HG03354 (cell line): ENCODE results near the gene UBE2QL1.

Source experiments
- ATAC-seq: cut with Tn5 transposase; IDR thresholded peaks from one replicate; pipeline ENCODE4 v1.9.1; 2021; ENCODE audit warnings: mild to moderate bottlenecking; ENCODE audit not compliant: unreplicated experiment, poor library complexity, severe bottlenecking

UBE2QL1 gene

DNA sequence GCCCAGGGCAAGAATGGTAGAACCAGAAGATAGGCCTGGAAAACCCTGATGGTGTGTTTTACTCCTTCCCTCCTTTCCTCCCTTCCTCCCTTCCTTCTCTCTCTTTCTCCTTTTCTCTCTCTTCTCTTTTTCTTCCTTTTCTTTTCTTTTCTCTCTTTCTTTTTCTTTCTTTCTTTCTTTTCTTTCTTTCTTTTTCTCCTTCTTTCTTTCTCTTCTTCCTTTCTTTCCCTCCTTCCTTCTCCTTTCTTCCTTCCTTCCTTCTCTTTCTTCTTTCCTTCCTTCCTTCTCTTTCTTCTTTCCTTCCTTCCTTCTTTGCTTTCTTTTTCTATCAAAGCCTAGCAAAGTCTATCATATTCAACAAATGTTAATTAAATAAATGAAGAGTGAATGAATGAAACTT lies 24.0 kb upstream of the UBE2QL1 start:
- no peak for ATAC-seq

DNA sequence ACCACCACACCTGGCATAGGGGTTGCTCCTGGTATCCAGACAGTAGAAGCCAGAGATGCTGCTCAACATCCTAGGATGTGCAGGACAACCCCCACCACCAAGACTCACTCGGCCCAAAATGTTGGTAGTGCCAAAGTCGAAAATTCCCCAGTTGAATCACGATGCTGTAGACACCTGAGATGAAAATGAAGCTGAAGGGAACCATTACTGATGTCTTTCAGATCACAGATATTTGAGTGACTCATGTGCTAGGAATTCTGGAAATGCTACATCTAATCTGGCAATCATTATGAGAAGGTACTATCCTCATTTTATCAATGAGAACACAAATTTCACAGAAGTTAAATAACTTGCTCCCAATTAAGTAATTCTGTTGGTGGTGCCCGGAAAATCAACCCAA lies 21.0 kb upstream of the UBE2QL1 start:
- ATAC-seq, result no peak

GRCh38 chr5:6430418-6431028 lies 18.1 kb upstream of the UBE2QL1 start:
- ATAC-seq, result no peak

DNA sequence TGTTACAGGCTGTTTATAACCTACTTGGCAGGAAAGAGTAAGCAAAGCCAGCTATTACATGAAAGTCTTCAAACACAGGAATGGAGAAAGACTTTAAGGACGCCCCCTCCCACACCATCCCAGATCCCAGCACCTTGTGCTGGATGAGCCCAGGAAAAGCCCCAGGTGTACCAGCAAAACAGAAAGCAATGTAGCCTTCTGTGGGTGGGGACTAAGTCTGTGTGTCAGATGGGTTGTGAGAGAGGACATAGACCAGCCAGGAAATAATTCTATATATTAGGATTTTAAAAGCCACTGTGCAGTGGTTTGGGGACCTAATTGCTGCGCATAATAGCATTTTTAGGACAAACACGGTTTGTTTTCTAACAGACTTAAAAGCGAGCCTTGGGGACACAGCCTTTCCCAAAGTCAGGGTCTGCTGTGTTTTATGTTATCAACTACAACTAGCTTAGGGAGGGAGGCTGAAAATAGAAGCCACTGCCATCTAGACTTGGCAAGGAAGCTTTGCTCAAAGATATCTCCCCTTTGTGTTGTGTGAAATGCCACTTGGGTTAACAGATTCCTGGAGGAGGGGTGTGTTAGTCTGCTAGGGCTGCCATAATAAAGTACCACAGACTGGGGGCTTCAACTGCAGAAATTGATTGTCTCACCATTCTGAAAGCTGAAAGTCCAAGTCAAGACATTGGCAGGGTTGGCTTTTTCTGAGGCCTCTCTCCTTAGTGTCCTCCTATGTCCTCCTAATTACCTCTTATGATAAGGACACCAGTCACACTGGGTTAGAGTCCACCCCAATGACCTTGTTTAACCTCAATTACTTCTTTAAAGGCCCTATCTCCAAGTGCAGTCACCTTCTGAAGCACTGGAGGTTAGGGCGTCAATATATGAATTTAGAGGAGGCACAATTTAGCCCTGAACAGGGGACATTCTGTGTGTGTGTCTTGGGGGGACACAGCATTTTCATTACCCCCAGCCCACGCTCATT lies 17.2 kb upstream of the UBE2QL1 start:
- no peak for ATAC-seq

- ATAC-seq, result no peak
Measured at GRCh38 chr5:6432206-6432605, 16.5 kb upstream of the UBE2QL1 start.

- no peak for ATAC-seq
Measured at GRCh38 chr5:6434731-6435130, 13.9 kb upstream of the UBE2QL1 start.

DNA sequence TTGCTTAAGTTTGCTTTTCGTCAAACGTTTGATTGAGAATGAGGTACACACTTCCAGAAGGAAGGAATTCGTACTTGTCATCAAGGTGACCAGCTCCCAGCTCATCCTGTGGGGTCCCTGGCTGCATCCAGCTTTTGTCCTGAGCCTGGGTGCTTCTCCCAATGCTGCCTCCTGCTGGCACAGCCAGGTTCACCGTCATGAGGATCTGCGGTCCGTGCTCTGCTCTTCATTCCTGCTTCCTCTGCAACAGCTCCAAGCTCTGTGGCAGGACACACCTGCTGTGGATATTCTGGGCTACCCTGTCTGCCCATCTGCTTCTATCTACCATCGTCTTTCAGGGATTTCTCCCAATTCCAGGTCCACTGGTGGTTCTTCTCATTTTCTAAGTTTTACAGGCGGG lies 13.3 kb upstream of the UBE2QL1 start:
- no peak for ATAC-seq

DNA sequence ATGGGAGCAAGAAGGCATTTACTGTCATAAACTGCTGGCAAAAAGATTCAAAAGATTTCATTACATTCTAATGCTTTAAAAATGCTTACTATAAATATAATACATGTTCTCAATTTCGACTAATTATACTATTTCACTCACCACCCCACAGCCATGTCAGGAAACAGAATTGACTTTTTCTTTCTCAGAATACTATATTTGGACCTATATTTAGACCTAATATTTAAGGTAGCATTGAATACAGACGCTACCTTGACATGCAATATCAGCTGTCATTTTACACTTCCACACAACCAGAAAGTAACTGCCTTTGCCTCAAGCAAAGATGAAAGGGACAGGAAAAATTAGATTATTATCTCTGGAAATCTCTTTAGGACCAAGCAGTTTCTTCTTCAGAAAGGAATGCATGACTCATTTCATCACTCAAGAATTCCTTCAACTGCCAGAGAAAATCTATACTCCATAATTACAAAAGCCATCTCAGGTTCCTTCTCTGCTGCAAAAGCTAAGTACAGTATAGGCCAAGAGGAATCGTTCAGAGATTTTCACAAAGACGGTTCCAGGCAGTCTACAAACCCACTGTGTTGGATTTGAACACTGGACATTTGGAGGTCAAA lies 11.8 kb upstream of the UBE2QL1 start:
- ATAC-seq, result no peak

DNA sequence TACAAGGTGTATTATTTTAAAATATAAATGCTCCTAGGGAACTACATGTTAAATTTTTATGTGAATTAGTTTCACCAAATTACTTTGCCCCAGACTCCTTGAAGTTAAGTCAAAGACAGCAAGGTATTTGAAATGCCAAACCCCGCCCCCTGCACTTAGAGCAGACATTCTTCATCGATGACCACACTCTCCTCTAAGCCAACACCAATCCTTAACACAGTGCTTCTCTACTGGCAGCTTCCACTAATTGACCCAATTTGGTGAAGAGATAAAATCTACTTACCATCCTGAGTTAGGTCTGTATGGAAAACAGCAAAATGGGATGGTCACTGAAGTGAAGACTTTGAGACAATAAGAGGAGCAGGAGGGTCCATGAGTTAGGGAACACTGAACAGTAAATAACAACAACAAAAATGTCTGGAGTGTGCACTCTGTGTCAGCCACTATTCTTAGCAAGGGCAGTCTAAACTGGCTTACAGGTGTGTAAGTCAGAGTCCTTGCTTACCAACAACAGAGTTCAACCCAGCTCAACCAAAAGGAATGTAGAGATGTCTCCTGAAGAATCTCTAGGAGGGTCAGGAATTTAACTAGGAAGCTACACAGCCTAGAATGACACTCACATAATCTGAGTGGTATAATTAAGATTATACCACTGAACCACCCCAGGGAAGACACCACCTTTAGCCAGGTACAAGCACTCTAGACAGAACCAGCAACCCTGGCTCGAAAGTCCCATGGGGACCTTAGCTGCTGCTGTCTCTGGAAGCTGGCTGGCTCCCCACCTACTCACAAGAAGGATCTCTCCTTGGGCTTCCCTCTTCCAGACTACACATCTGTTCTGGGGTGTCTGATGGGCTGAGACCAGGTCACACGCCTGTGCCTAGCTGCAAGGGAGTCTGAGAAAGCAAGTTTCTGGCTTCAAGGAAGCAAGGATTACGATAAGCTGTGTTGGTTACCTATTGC lies 8.8 kb upstream of the UBE2QL1 start:
- no peak for ATAC-seq

DNA sequence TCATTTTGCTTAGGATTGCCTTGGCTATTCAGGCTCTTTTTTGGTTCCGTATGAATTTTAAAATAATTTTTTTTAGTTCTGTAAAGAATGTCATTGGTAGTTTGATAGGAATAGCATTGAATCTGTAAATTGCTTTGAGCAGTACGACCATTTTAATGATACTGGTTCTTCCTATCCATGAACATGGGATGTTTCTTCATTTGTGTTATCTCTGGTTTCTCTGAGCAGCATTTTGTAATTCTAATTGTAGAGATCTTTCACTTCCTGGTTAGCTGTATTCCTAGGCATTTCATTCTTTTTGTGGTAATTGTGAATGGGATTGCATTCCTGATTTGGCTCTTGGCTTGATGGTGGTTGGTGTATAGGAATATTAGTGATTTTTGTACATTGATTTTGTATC lies 6.3 kb upstream of the UBE2QL1 start:
- no peak for ATAC-seq

DNA sequence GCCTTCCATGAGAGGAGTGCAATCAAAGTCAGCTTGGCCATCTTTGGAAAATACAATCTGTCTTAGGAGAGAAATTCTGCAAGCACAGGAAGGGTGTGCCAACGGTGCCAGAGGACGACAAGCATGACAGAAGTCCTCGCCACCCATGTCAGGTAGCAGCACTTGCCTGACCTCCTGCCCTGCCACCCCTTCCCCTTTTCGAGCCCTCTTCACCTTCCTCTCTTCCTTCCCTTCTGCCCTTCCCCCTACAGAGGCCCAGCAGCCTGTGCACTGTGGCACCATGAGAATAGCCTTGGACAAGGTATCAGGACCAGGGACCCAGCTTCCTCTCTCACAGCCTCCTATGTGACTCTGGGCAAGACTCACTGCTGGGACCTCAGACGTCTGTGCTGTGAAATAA lies 5.3 kb upstream of the UBE2QL1 start:
- ATAC-seq, result no peak

DNA sequence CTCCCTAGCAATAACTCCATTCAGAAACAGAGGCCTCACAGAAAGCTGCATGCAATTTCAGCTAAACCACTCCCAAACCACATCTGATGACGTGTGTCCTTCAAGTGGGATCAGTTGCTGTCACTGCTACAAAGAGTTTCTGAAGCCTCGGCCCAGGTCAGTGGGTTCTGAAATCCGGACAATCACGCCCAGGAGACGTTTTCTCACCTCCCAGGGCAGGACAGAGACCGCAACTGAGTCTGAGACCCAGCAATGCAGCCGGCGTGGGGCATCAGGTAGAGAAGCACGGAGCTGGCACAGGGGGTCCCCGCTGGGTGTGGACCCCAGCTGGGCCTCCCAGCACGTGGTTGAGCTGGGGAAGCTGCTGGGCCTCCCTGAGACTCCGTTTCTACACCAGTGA lies 2.6 kb upstream of the UBE2QL1 start:
- no peak for ATAC-seq

- no peak for ATAC-seq
Measured at GRCh38 chr5:6446626-6447309, 1.9 kb upstream of the UBE2QL1 start.

DNA sequence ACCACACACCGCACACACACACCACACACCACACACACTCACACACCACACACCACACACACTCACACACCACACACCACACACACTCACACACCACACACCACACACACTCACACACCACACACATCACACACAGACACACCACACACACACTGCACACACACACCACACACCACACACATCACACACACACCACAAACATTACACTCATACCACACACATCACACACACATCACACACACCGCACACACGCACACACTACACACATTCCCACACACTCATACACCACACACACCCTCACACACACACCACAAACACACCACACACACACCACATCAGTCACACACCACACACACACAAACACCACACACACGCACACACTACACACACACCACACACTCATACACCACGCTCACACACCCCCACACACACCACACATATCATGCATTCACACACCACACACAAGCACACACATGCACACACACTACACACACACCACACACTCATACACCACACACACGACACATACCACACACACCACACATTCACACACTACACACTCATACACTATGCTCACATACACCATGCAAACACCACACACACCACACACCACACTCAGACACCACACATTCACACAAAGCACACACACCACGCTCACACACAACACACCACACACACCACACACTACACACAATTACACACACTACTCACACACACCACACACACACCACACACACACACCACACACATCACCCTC lies 1.1 kb upstream of the UBE2QL1 start:
- no peak for ATAC-seq

GRCh38 chr5:6448141-6448491 lies 543 bp upstream of the UBE2QL1 start:
- ATAC-seq, result no peak

- no peak for ATAC-seq
Measured at GRCh38 chr5:6449465-6450158, 953 bp downstream of the UBE2QL1 start.

- ATAC-seq, result no peak
Measured at GRCh38 chr5:6450319-6450833, 1.7 kb downstream of the UBE2QL1 start.
